ENCODE results near the gene ZNF670. TPM values are rescaled to one million over a fixed set of nuclear protein-coding genes. Genes with fewer than 3 reads are reported as not detected.
A peak's percentile ranks its signal among the peaks of the same experiment; 100 is the strongest.

The ZNF670 gene
- polyA plus RNA-seq, 1 donor: 2.4 TPM

DNA sequence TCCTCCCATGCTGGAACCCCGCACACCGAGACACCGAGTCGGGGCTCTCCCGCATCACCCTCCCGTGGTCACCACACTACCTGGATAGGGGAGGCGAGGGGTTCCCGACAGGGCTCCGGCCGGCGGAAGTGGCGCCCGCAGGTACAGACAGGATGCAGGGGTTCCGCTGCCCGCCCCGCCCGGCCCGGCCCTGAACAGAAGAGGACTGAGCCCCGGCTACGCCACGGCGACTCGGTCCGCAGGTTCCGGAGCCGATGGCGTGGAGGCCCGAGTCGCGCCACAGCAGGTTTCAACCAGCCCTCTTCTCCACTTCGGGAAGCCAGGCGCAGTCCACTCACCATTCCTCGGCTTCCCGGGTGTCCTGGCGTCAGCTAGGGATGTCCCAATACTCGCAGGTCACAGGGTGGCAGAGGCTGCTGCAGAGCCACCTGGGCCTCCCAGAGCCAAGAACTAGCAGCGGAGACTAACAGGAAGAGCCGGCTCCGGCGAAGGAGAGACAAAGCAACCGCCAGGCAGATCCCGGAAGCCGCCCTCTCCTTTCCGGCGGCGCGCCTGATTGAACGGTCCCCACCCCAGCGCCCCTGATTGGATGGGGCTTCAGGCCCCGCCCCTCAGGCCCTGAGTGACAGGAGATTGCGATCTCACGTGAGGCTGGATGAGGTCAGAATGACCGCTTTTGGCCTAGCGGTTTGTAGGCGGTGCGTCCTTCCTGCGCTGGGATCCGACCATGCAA, 25.4 kb upstream of the ZNF670 start, which contains the start of gene ZNF669:
ZNF669 (minus strand) TSS at position 498 of the 733 bp plus-strand sequence; CDS start at position 341, 157 bp downstream.
- DNase-seq (ENCODE audit: low read depth): peak; percentile 93

DNA sequence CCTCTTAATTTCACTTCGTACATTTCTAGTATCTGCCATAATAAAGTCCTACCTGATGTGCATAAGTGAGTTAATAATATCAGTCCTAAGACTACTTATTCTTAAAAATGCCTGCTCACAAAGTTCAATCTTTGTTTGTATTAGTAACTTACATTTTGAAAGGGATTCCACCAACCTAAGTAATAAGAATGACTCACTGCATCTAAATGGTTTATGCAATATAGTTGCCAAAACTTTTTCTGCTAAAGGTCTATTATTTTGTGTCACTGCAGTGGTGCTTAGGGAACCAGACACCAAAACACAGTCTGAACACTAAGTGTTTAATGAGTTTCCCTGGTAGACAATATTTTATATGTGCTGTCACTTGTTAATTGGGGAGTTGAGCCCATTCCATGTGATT, 23.8 kb upstream of the ZNF670 start:
- DNase-seq (ENCODE audit: low read depth): no peak

- no peak for DNase-seq (ENCODE audit: low read depth)
These were observed 22.2 kb upstream of the ZNF670 start for GRCh38 chr1:247100676-247101279.

GRCh38 chr1:247096958-247097357, 18.3 kb upstream of the ZNF670 start:
- DNase-seq (ENCODE audit: low read depth): no peak

DNA sequence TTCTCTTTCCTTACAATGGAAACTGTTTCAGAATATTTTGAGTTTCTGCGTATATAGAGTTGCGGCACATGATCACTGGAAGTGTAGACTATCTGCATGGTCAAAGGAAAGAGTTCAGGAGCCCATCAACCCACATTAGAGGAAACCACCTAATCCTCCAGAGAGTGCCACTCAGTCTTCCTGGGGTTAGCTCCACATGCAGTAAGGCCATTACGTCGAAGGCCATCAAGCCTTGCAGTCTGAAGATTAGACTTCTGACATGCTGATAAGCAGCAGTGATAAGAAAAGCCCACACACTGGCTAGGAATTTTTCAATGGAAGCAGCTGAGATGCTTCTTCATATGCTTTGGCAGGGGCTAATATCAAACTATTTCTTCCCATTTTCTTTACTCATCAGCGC, 17.9 kb upstream of the ZNF670 start:
- no peak for DNase-seq (ENCODE audit: low read depth)

DNA sequence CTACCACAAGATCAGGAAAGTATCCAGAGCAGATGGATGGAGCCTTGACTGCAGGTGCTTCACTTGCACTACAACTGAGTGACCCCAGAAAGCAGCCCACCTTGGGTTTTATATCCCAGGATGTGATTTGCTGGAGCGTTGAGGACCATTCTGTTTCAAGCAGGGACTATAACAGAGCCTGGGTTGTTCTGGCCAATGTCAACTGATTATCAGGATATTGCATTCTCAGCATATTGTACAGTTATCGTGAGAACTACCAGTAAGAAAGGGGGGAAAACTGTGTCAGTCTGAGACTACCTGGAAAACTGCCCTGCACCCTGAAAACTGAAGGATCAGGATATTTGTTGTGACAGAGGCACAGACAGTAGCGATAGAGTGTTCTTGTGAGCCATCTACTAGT, 17.5 kb upstream of the ZNF670 start:
- DNase-seq (ENCODE audit: low read depth): no peak

DNA sequence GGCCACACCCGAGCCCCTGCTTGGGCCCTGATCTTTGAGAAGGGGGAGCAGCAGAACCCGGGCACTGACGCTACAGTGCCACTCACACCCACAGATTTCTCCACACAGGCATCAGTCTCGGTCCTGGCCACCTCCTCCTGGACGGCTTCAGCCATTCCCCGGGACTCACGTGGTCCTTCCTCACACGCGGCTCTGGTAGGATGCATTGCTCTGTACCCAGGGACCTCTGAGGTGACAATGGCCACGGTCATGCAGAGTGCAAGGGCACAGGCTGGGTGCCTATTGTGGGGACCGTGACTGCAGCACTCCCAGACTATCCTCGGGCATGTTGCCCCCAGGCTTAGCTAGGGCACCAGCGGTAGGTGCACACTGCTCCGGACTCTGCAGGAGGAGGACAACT, 11.8 kb upstream of the ZNF670 start:
- no peak for DNase-seq (ENCODE audit: low read depth)

DNA sequence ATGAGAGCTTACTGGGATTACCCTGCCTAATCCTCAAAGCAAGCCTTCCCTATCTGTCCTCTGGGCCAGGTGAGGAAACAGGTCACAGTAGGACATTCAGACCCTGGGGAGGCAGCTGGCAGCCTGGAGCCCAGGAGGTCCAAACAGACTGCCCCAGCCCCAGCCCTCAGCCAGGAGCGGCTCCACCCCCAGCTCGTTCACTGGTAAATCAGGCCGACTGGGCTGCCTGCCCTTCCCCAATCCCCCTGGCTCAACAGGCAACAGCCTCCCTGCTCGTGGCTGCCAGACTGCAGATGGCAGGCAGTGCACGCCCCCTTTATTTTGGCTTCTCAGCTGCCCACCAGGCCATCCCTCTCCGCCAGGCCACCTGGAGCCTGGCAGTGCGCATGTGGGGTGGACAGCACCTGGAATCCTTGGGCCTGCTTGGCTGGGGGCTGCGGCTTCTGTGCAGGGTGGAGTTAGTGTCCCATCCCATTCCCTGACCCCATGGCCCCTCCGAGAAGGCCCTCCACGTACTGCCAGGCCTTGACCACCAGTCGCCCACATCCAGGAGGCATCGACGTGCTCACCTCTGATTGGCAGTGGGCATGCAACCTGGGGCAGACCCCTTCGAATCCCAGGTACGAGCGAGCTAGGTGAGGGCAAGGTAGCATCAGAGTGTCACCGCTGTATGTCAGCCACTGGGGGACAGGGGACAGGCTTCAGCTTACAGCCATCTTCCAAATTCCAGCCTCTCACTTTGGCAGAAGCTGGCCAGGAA, 11.2 kb upstream of the ZNF670 start:
- DNase-seq (ENCODE audit: low read depth): no peak

DNA sequence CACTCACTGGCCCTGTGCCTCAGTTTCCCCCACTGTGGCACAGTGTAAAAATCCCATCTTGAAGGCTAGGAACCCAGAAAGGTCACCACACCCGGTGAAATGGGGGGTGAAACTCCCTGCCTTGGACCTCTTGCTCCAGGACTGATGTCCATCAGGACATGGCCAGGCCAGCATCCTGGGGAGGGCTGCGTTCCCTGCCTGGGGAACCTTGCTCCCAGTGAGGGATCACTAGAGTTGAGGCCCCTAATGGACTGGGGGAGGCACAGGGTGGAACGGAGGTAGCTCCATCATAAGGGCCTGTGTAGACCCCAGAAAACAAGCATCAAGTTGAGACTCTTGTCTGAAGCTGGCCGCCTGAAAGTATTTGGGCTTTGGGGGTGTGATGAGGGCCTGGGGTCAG, 10.4 kb upstream of the ZNF670 start:
- DNase-seq (ENCODE audit: low read depth): no peak

GRCh38 chr1:247087256-247087655, 8.6 kb upstream of the ZNF670 start:
- DNase-seq (ENCODE audit: low read depth): no peak

GRCh38 chr1:247085310-247085709, 6.7 kb upstream of the ZNF670 start:
- DNase-seq (ENCODE audit: low read depth): no peak

DNA sequence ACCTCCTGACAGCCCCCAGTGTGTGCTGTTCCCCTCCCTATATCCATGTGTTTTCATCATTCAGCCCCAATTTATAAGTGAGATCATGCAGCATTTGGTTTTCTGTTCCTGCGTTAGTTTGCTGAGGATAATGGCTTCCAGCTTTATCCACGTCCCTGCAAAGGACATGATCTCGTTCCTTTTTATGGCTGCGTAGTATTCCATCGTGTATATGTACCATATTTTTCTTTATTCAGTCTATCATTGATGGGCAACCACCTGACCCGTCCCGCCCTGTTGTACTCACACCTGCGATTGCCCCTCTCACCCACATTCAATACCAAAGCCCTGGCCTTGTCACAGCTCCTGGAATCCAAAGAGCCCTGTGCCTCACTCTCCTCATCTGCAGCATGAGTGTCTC, 6.2 kb upstream of the ZNF670 start:
- no peak for DNase-seq (ENCODE audit: low read depth)

GRCh38 chr1:247079141-247079874, 697 bp upstream of the ZNF670 start:
- DNase-seq (ENCODE audit: low read depth): no peak

GRCh38 chr1:247077876-247078257, 744 bp downstream of the ZNF670 start:
- no peak for DNase-seq (ENCODE audit: low read depth)

DNA sequence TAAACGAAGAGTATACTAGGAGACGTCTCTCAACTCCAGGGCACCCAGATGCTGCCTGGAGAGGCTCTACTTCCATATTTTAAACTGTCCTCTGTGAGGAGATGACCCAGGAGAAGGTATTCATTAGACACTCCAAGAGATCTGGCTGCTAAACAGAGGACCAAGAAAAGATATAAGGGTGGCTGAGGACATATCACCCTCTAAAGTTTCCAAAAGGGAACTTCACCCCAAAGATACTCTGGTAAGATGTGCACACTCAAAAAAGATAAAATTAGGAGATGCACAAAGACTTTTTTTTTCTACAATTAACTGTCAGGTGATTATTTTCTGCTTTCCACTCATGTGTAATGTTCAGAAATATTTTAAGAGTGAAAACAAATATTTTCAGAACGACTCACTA, 1.4 kb downstream of the ZNF670 start:
- DNase-seq (ENCODE audit: low read depth): no peak

DNA sequence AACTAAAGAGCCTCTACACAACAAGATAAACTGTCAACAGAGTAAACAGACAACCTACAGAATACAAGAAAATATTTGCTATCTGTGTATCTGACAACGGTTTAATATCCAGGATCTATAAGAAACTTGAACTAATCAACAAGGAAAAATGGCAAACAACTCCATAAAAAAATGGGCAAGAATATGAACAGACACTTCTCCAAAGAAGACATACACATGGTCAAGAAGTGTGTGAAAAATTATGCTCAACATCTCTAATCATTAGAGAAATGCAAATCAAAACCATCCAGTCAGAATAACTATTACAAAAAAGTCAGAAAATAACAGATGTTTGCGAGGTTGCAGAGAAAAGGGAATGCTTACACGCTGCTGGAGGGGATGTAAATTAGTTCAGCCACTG, 8.0 kb downstream of the ZNF670 start:
- DNase-seq (ENCODE audit: low read depth): no peak

- DNase-seq (ENCODE audit: low read depth): no peak
These were observed 14.3 kb downstream of the ZNF670 start for GRCh38 chr1:247064304-247064703.

GRCh38 chr1:247060771-247061170, 17.8 kb downstream of the ZNF670 start:
- DNase-seq (ENCODE audit: low read depth): peak; percentile 45

DNA sequence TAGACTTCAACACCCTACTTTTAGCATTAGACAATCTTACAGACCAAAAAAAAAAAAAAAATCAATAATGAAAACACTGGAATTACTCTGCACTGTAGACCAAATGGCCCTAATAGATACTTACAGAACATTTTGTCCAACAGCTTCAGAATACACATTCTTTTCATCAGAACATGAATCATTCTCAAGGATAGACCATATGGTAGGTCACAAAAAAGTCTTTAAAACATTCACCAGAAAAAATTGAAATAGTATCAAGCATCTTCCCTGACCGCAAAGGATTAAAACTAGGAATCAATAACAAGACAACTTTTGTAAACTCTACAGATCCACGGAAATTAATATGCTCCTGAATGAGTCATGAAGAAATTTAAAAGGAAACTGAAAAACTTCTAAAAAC, 22.5 kb downstream of the ZNF670 start:
- DNase-seq (ENCODE audit: low read depth): no peak

GRCh38 chr1:247054992-247055415, 23.6 kb downstream of the ZNF670 start:
- DNase-seq (ENCODE audit: low read depth): no peak

DNA sequence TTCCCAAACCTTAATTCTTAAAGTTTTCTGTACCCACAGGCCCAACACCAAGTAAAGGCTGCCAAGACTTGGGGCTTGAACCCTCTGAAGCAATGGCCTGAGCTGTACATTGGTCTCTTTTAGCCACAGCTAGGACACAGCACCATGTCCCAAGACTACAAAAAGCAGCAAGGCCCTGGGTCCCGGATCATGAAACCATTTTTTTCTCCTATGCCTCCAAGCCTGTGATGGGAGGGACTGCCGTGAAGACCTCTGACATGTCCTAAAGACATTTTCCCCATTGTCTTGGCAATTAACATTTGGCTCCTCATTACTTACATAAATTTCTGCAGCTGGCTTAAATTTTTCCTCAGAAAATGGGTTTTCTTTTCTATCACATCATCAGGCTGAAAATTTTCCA, 30.9 kb downstream of the ZNF670 start:
- DNase-seq (ENCODE audit: low read depth): no peak

- no peak for DNase-seq (ENCODE audit: low read depth)
These were observed 31.4 kb downstream of the ZNF670 start for GRCh38 chr1:247047260-247047659.
